ENCODE measurements around the gene GTF2F2.
A peak's percentile ranks its signal among the peaks of the same experiment; 100 is the strongest.

The GTF2F2 gene

GRCh38 chr13:45300190-45300985 lies 180.1 kb downstream of the GTF2F2 start:
- DNase-seq (ENCODE audit: low spot score), result no peak

- no peak for DNase-seq (ENCODE audit: low spot score)
These were observed 181.0 kb downstream of the GTF2F2 start for GRCh38 chr13:45301263-45301662.

- DNase-seq (ENCODE audit: low spot score), result no peak
These were observed 182.2 kb downstream of the GTF2F2 start for GRCh38 chr13:45302507-45302906.

- no peak for DNase-seq (ENCODE audit: low spot score)
These were observed 182.7 kb downstream of the GTF2F2 start for GRCh38 chr13:45303026-45303425.

GRCh38 chr13:45303866-45304265 lies 183.6 kb downstream of the GTF2F2 start:
- no peak for DNase-seq (ENCODE audit: low spot score)

- no peak for DNase-seq (ENCODE audit: low spot score)
These were observed 184.8 kb downstream of the GTF2F2 start for GRCh38 chr13:45305079-45305478.

- no peak for DNase-seq (ENCODE audit: low spot score)
These were observed 186.7 kb downstream of the GTF2F2 start for GRCh38 chr13:45306966-45307365.

GRCh38 chr13:45310341-45311131 lies 190.2 kb downstream of the GTF2F2 start:
- no peak for DNase-seq (ENCODE audit: low spot score)

- DNase-seq (ENCODE audit: low spot score), result no peak
These were observed 194.5 kb downstream of the GTF2F2 start for GRCh38 chr13:45314822-45315221.

- DNase-seq (ENCODE audit: low spot score), result no peak
These were observed 195.3 kb downstream of the GTF2F2 start for GRCh38 chr13:45315520-45316167.

- no peak for DNase-seq (ENCODE audit: low spot score)
These were observed 196.0 kb downstream of the GTF2F2 start for GRCh38 chr13:45316338-45316737.

GRCh38 chr13:45316996-45317395 lies 196.7 kb downstream of the GTF2F2 start:
- no peak for DNase-seq (ENCODE audit: low spot score)

- DNase-seq (ENCODE audit: low spot score), result no peak
These were observed 200.7 kb downstream of the GTF2F2 start for GRCh38 chr13:45320876-45321629.

- peak; percentile 71 for DNase-seq (ENCODE audit: low spot score)
These were observed 205.5 kb downstream of the GTF2F2 start for GRCh38 chr13:45325806-45326205.

- no peak for DNase-seq (ENCODE audit: low spot score)
These were observed 207.1 kb downstream of the GTF2F2 start for GRCh38 chr13:45327253-45327955.

GRCh38 chr13:45328661-45329111 lies 208.4 kb downstream of the GTF2F2 start:
- DNase-seq (ENCODE audit: low spot score), result no peak

- no peak for DNase-seq (ENCODE audit: low spot score)
These were observed 210.9 kb downstream of the GTF2F2 start for GRCh38 chr13:45331123-45331619.

- no peak for DNase-seq (ENCODE audit: low spot score)
These were observed 211.4 kb downstream of the GTF2F2 start for GRCh38 chr13:45331692-45332035.

GRCh38 chr13:45332036-45332830 lies 211.9 kb downstream of the GTF2F2 start:
- no peak for DNase-seq (ENCODE audit: low spot score)

- DNase-seq (ENCODE audit: low spot score), result no peak
These were observed 212.5 kb downstream of the GTF2F2 start for GRCh38 chr13:45332831-45333219.
